ENCODE results near the gene HTR1D.

DNA sequence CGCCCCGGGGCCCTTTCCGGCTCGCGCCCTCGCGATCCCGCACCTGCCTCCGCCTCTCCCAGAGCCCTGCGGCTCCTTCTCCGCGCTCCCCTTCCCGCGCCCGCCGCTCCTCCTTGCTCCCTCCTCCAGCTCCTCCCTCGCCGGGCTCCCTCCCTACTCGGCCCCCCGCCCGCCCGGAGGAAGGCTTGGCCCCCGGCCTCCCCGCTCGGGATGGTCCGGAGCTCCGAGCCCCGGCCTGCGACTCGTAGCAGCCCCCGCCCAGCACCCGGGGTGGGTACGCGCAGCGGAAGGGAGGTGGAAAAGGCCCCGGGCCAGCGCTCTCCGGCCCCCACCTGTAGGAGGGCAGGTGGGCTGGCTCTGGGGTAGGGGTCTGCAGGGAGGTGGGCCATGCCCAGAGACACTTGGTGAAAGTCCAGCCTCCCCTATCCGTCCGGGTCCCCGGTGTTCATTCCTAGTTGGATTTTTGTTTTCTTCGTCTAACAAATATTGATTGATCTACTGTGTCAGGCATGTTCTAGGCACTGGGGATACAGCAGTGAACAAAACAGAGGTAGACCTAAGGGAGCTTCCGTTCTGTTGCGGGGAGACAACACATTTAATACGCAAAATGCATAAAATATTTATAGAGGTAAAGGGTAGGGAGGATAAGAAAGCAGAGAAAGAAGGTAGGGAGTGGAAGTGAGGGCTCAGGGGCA, at the start of gene HTR1D:
- TF ChIP-seq EZH2 (IDR thresholded peaks at IDR 0.05; ENCODE audit: insufficient read depth, poor library complexity, severe bottlenecking): peak; percentile 83
- TF ChIP-seq EZH2phosphoT487 (IDR thresholded peaks at IDR 0.05; ENCODE audit: insufficient read depth, low read depth): peak; percentile 77; the same call in 1 of the 2 replicates
